AG04450 (cell line): ENCODE data around the gene GPX1. TPM values are rescaled to one million over a fixed set of nuclear protein-coding genes. Genes with fewer than 3 reads are reported as not detected.
"Not testable (repeated sequence)": the region's sequence is repeated elsewhere in the genome, so short reads cannot be mapped to it uniquely, and the experiment has no call there.

ENCODE experiments used
- CTCF ChIA-PET: fragments of 300-600, 350-600 bp; formaldehyde crosslinking; extraction: SDS; loops from one replicate; lab custom pipeline; 2022; ENCODE audit warnings: antibody characterized with exemption, inconsistent platforms; lab: Charles Lee
- POLR2A ChIA-PET: fragments of 350-600 bp; formaldehyde crosslinking; extraction: SDS; loops from one replicate; lab custom pipeline; 2021; ENCODE audit warnings: antibody characterized with exemption, inconsistent platforms; lab: Yijun Ruan, JAX
- DNase-seq: peaks from one replicate; pipeline ENCODE4 v3.0.0-alpha.2; 2011; ENCODE audit warnings: low read depth, low spot score
- H3K27ac ChIP-seq: one replicate; pipeline ENCODE4 v1.5.1; 2012; ENCODE audit warnings: low read depth, low read length, control low read depth
- H3K27me3 ChIP-seq: one replicate; pipeline ENCODE4 v1.6.0; 2012; ENCODE audit warnings: low read length; ENCODE audit not compliant: control insufficient read depth, insufficient read depth
- H3K4me3 ChIP-seq: 2 replicates; pipeline ENCODE4 v1.5.1; 2011; ENCODE audit warnings: mild to moderate bottlenecking, low read depth, low read length, control low read depth
- H3K9me3 ChIP-seq: 2 replicates; pipeline ENCODE4 v1.5.1; 2012; ENCODE audit warnings: low read length; ENCODE audit not compliant: control insufficient read depth, insufficient read depth
- polyA plus RNA-seq: library from polyadenylated mRNA; depleted of rRNA; stranded (reverse); fragments of >200 nt; gene quantifications from 2 replicates; pipeline ENCODE4 v1.2.3, GENCODE V29; 2011
- TF ChIP-seq, protein P1 (sequence below): IDR thresholded peaks from 2 replicates; pipeline ENCODE4 v1.5.1; 2011; ENCODE audit warnings: low read depth, low read length, control low read depth, inconsistent platforms

Gene GPX1
- polyA plus RNA-seq, 1 experiment: 434 TPM

DNA sequence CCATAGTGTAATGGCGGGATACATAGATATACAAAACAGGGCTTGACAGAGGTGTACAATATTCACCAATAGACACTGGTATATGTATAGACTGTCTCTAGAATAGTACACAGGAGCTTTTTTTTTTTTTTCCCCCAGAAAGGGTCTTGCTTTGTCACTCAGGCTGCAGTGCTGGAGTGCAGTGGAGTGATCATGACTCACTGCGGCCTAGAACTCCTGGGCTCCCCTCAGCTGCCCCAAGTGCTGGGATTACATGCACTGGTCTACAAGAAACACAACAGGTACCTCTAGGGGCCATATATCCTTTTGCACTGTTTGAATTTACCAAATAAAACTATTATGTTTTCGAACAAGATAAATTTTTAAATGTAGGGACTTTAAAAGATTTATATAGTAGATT is 41.3 kb upstream of the GPX1 start:
- CTCF ChIA-PET: no interaction called here
- POLR2A ChIA-PET: interaction anchor here (0.7 kb wide), 2 partner anchors 70 to 211 kb away, joined by 5 to 8 read pairs; partner anchors contain the start of gene DAG1

DNA sequence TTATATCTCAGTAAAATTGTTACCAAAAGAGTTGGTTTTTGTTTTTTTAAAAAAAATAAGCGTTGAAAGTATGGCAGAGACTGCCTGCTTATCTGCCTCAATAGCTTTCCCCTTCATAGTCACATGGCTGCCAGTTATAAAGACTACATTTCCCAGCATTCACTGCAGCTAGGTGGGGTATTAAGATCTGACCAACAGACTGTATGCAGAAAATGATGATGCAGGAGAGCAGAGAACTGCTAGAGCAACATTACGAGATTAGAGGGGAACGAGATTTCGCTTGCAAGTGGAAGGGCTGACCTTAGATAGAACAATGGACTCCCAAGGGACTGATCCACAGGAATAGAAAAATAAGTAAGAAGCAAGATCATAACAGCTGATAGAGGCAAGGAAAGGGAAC is 39.3 kb upstream of the GPX1 start:
- Histone ChIP-seq H3K27me3 (no peaks in the 10 kb centered on the region), H3K9me3 (no peaks in the 10 kb centered on the region), H3K27ac (no peak overlapping the region), H3K4me3 (no peak overlapping the region)
- CTCF ChIA-PET: no interaction called here
- POLR2A ChIA-PET: interaction anchor here (1.4 kb wide), 1 partner anchor 14 kb away, joined by 6 read pairs; the partner anchor contains the start of gene RHOA
- TF ChIP-seq, protein P1, sequence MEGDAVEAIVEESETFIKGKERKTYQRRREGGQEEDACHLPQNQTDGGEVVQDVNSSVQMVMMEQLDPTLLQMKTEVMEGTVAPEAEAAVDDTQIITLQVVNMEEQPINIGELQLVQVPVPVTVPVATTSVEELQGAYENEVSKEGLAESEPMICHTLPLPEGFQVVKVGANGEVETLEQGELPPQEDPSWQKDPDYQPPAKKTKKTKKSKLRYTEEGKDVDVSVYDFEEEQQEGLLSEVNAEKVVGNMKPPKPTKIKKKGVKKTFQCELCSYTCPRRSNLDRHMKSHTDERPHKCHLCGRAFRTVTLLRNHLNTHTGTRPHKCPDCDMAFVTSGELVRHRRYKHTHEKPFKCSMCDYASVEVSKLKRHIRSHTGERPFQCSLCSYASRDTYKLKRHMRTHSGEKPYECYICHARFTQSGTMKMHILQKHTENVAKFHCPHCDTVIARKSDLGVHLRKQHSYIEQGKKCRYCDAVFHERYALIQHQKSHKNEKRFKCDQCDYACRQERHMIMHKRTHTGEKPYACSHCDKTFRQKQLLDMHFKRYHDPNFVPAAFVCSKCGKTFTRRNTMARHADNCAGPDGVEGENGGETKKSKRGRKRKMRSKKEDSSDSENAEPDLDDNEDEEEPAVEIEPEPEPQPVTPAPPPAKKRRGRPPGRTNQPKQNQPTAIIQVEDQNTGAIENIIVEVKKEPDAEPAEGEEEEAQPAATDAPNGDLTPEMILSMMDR: no peak
- no peak for DNase-seq

More for the DNA sequence above, 41.3 kb upstream of the GPX1 start:
- Histone ChIP-seq H3K27me3 (no peaks in the 10 kb centered on the region), H3K4me3 (no peak overlapping the region), H3K27ac (no peak overlapping the region), H3K9me3 (no peaks in the 10 kb centered on the region)
- no peak for DNase-seq
- TF ChIP-seq, protein P1: no peak

DNA sequence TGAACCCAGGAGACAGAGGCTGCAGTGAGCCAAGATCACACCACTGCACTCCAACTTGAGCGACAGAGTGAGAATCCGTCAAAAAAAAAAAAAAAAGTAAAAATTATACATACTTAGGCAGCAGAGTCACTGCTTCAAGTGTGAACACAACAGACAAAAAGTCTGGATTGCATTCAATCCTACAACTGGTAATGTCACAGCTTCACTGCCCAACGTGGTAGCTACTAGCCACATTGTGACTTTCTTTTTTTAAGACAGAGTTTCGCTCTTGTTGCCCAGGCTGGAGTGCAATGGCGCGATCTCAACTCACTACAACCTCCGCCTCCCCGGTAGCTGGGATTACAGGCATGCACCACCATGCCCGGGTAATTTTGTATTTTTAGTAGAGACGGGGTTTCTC is 33.2 kb upstream of the GPX1 start:
- H3K27ac ChIP-seq, H3K27me3 ChIP-seq, H3K9me3 ChIP-seq, H3K4me3 ChIP-seq, DNase-seq, CTCF ChIA-PET: not testable (repeated sequence)
- POLR2A ChIA-PET: interaction anchor here (0.7 kb wide), 2 partner anchors 26 to 39 kb away, joined by 5 to 7 read pairs; no protein-coding TSS in a partner anchor

DNA sequence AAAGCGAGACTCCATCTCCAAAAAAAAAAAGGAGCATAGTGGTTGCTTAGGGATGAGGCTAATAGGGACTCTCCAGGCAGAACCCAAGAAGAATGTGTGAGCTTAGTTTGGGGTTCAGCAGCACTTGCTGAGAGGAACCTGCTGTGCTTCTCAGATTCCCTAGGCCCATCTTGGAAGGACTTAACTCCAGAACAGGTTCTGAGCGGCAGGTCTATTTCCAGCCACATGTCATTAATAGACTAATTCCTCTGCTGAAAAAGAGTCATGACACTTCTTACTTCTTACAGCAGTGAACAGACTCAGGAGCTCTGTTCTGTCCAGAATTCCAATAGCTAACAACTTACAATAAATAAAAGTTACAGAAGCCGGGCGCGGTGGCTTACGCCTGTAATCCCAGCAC is 31.1 kb upstream of the GPX1 start:
- H3K9me3 ChIP-seq: no peaks in the 10 kb centered on the region
- no peak overlapping the region for H3K27ac ChIP-seq
- ChIA-PET POLR2A (interaction anchor here (0.6 to 0.7 kb wide), 3 partner anchors 21 to 368 kb away, joined by 3 to 5 read pairs (median 3); no protein-coding TSS in a partner anchor), CTCF (interaction anchor here (1.8 kb wide), 1 partner anchor 49 kb away, joined by 6 read pairs; the partner anchor contains the start of gene USP4)
- DNase-seq: no peak
- no peaks in the 10 kb centered on the region for H3K27me3 ChIP-seq
- H3K4me3 ChIP-seq: no peak overlapping the region
- TF ChIP-seq, protein P1: no peak

DNA sequence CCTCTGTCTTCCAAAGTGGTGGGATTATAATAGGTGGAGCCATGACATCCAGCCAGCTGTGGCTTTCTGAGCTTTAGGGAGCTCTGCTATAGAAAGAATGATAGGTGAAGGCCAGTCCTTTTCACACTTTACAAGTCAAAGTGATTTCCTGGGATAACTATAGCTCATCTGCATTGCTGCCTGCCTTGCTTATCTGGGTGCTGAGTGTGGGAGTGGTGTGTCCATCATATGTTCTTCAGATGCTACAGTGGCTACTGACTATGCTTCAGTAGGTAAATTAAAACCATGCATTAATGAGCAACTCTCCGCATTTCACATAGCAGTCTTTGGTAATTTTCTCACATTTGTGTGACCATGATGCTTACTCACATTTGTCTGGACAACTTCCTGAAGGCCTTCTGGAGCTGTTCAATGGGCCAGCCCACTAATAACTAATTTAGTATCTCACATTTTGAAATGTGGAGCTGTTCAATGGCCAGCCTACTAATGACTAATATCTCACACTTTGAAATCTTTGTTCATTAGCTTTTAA is 30.2 kb upstream of the GPX1 start:
- H3K9me3 ChIP-seq: no peaks in the 10 kb centered on the region
- no peak for DNase-seq
- no peak overlapping the region for H3K4me3 ChIP-seq
- no peak overlapping the region for H3K27ac ChIP-seq
- ChIA-PET CTCF (interaction anchor here (1.8 kb wide), 1 partner anchor 48 kb away, joined by 6 read pairs; the partner anchor contains the start of gene USP4), POLR2A (interaction anchor here (0.7 to 0.9 kb wide), 2 partner anchors 24 to 368 kb away, joined by 3 read pairs; partner anchors contain the start of genes RHOA and TCTA)
- TF ChIP-seq, protein P1: no peak
- H3K27me3 ChIP-seq: no peaks in the 10 kb centered on the region
